HG03457 (cell line): ENCODE data around the gene CXCR6.

Source experiments
- ATAC-seq: cut with Tn5 transposase; IDR thresholded peaks from one replicate; pipeline ENCODE4 v1.9.1; 2021; ENCODE audit warnings: moderate number of reproducible peaks; ENCODE audit not compliant: unreplicated experiment

Gene CXCR6

GRCh38 chr3:45943207-45943846 is at the start of gene CXCR6:
TSS of gene CXCR6 (plus strand) at chr3:45943464. CDS start at chr3:45946482, 3,018 bp downstream.
- ATAC-seq = no peak

DNA sequence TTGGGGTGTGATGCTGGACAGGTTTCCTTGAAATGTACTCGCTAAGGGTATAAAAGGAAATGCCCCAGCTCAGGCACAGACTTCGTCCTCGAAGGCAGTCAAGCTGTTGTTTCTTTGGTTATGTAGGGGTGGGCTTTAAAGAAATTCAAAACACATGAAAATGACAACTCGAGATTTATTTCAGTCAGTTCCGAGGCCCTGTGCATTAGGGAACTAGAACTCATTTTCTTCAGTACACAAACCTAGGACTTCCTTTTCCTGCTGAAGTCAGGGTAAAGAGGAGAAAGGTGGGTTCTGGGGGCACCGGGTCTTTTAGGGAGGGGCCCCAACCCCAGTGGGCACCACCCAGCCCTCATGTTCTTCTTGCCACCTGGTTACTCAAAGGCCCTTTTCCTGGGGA is 49.2 kb upstream of the CXCR6 start:
- no peak for ATAC-seq

DNA sequence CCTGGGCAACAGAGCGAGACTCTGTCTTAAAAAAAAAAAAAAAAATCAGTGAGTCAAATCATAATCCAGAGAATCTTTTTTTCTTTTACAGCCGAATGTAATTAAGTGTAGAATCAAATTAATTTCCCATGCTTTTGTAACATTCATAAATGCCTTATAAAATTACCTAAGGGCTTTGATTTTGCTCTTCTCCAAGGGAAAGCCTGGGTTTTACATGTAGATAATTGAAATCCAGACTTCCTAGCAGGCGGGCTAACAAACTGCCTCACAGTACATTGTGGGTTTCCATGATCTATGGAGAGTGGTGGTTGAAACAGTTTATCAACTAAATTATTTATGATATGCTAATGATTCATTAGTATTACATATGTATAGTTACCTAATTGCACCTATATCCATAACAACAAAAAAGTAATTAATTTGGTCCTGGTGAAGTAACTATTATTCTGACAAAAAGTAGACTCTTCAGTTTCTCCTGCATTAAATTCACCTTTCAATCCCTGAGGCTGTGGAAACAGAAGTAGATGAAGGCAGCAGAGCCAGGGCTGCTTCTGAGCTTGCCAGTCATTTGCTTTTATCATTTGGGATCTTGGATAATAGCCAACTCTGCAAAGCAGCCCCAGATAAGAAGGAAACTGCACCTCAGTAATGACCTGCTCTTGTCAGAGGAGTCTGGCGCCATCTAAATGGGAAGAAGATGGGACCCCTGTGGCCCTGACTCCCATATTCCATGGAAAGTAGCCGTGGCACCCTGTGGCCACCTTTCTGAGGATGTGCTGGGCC is 47.4 kb upstream of the CXCR6 start:
- ATAC-seq = no peak

GRCh38 chr3:45896956-45897355 is 46.3 kb upstream of the CXCR6 start:
- no peak for ATAC-seq

GRCh38 chr3:45904931-45905330 is 38.3 kb upstream of the CXCR6 start:
- no peak for ATAC-seq

DNA sequence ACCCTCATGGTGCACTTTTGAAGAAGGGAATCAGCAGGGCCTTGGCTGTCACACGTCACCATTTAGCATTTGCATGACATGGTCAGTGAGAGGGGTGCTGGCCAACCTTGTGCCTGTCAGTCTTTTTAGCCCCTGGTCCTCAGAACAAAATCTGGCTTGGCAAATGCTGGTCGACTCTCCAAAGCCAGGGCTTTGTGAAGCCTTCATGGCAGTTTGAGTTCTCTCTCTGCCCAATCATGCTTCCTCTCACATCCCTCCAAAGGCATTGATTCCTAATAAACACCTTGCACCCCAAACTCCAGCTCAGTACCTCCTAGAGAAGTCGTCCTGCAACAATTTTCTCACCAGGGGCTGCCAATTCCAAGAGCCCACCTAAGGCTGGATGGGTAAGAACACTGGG is 37.5 kb upstream of the CXCR6 start:
- ATAC-seq = no peak

DNA sequence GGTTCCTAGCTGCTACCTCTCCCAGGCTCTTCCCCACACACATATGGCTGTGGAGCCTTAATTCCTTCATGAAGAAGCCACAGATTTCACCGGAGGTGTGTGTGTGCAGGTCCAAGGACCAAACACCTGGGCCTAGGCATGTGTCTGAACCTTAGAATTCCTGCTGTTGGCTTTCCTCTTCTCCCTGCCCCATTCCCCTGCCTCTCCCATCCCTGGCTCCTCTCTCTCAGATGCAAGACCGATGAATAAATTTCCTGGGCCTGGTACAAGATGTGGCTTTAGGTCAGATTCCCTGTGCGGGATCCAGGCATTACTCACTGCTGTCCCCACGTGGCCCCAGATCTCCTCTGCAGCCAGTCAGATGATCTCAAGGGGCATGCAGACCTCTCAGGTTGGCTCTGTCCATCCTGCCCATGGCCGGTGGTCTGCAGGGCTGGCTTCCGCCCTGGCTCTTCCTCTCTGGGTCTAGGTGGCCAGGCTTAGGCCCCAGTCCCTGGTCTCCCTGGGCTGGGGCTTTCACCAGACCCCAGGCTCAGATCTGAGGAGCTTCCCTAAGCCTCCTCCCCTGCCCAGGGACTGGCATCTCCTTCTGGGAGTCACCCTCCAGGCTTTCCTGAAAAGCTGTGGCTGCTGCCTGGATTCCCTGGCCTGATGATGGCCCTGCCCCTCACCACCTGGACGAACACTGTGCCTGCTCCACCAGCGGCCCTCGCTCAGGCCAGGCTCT is 36.4 kb upstream of the CXCR6 start:
- no peak for ATAC-seq

DNA sequence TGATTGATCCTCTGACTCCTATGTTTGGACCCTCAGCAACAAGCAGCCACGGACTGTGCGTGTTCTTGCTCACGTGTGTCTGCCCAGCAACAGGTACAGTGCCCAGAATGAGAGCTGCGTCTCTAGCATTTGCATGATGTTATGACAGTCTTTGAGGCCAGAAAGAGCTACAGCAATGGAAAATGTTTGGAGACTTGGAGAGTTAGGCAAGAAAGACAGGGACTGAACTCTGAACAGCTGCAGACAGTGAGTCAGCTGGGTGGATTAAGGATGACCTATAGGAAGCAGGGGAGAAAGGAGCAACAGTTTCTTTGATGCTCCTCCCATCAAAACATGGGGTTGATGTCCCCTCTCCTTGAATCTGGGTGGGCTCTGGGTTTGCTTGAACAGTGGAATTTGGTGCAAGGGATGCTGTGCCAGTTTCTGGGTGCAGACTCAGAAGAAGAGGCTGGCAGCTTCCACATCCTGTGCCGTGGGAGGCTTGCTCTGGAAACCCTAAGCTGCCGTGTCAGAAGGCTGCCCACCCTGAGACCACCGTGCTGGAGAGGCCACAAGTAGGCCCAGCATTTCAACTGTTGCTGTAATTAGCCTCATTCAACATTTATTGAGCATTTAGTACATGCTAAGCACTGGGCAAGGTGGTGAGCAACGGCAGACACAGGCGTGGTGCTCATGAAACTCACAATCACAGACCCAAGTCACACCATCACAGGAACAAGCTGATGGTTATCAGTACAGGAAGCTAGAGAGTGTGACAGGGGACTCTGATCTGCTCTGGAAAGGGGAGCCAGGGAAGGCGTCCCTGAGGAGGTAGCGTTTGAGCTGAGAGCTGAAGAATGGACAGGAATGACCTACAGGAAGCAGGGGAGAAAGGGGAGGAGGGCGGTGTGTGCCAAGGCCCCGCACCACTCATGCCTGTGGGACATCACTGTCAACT is 35.2 kb upstream of the CXCR6 start:
- ATAC-seq = no peak

DNA sequence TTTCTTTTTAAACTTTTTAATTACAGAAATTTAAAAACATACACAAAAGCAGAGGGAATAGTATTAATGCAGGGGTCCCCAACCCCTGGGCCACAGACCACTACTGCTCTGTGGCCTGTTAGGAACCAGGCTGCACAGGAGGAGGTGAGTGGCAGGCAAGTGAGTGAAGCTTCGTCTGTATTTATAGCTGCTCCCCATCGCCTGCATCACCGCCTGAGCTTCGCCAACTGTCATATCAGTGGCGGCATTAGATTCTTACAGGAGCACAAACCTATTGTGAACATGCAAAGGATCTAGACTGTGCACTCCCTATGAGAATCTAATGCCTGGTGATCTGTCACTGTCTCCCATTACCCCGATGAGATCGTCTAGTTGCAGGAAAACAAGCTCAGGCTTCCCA is 34.5 kb upstream of the CXCR6 start:
- ATAC-seq = no peak

DNA sequence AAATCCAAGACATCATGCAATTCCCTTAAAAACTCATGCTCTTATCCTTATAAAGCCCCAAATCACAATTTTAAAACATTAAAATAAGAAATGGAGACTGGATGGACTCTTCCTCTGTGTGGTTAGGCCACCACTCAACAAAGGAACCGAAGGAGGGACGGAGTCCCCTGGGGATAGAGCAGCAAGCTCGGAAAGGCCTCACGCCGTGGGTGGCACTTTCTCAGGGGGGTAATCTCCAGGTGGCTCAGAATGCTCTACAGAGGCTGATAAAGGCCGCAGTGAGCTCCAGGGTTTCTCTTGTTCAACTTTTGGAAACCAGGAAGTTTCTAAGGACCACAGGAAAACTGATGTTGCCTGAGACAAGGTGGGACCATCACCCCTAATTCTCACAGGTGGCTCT is 33.7 kb upstream of the CXCR6 start:
- ATAC-seq = no peak

- ATAC-seq = no peak
Observed at GRCh38 chr3:45910892-45911291, 32.4 kb upstream of the CXCR6 start.

- ATAC-seq = no peak
Observed at GRCh38 chr3:45911511-45912226, 31.6 kb upstream of the CXCR6 start.

DNA sequence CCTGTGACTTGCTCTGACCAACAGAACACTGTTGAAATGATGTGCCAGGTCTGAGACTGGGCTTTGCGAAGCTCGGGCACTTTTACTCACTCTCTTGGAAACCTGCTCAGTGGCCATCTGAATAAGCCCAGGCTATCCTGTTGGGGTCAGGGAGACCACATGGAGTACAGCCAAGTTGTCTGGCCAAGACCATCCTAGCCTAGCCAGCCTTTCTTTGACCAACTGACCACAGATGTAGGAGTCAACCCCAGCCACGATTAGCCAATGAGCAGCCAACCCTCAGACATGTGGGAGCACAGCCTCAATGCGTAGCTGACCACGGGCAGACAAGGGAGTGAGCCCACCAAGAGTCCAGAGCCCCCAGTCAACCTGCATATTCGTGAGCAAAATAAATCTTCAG is 30.8 kb upstream of the CXCR6 start:
- no peak for ATAC-seq

- ATAC-seq = no peak
Observed at GRCh38 chr3:45914362-45915058, 28.8 kb upstream of the CXCR6 start.

DNA sequence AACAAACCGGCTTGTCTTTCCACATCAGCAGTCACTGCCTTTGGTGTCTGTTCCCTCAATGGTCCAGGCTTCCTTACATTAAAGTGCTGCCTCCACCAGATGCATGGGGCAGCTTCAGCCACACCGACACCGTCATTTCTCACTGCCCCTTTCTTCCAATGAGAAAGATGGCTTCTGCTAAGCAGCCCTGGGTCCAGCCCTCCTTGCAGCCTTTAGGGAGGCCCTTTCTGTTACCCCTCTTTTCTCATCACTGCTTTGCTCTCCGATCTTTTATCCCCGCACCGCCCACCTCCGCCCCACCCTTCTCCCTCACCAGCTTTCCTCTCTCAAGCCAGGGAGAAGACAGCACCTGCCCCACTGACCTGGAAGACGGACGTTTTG is 28.2 kb upstream of the CXCR6 start:
- ATAC-seq = no peak

DNA sequence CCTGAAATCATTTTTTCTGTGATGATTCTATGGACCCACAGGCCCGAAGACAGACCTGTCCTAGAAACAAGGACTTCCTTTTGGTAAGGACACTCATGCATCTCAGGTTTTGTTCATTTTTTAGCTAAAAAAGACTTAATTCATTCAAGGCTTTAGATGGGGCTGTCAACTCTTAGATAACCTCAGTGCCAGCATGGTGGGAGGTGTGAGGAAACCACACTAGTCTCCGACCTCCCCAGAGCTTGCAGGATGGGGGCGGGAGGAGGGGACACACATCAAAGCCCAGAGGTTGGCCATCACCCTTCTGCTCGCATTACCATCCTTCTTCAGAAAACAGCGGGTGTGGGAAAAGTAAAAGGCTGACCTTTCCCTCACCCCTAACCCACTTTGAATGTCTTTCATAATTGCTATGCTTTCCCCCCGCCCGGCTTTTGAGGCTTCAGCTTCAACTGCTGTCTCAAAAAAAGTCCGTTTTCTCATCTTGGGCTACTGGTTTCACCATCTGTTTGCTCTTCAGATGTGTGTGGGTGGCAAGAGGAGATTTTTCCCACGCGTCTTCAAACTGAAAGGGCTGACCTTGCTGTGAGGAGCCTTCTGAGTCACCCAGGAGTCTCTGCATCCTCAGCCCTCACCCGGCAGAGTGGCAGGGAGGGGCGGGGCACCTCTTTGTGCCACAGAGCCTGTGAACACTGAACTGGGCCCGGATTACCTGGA is 27.6 kb upstream of the CXCR6 start:
- peak; percentile 76 for ATAC-seq

- ATAC-seq = no peak
Observed at GRCh38 chr3:45917146-45917898, 25.9 kb upstream of the CXCR6 start.
